NK-92 (cell line): ENCODE data around the gene INO80C.
"Not testable (repeated sequence)": the region's sequence is repeated elsewhere in the genome, so short reads cannot be mapped to it uniquely, and the experiment has no call there.

Experiments used
- DNase-seq: peaks from one replicate; lab custom pipeline; 2025; ENCODE audit not compliant: unreplicated experiment; lab: John Stamatoyannopoulos, UW

Gene INO80C

DNA sequence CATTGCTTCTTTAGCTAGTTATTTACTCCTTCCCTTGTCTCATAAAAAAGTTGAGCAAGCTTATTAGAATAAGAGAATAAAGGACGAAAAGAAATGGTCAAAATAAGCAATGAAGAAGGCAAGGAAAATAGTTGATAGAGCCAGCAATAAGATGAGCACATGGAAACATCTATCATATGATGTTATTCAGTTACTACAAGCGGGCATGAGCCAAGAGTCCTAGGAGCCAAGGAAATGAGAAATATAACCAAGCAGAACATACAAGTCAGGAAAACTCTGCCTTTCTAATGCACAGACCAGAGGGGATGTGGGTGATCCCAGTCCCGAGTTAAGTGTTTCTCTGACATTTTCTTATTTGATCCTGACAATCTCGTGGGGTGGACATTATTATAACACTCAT is 33.9 kb downstream of the INO80C start:
- DNase-seq: no peak

DNA sequence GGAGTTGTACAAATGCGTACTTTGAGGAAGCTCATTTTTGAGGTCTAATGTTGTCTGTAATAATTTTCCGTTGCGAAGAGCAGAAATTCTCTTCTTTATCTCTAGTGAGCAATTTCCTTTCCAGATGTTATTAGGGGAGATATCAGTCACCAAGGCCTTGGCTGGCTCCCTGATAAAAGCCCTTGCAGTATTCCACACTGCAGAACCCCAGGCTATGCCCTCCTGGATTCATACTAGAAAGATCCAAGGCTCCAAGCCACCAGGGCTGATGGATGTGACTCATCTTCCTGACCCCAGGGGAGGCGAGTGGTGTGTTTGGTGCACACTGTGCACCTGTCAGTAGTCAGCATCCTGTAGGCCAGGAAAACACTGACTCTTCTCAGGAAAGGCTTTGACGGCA is 34.7 kb downstream of the INO80C start:
- DNase-seq: no peak

DNA sequence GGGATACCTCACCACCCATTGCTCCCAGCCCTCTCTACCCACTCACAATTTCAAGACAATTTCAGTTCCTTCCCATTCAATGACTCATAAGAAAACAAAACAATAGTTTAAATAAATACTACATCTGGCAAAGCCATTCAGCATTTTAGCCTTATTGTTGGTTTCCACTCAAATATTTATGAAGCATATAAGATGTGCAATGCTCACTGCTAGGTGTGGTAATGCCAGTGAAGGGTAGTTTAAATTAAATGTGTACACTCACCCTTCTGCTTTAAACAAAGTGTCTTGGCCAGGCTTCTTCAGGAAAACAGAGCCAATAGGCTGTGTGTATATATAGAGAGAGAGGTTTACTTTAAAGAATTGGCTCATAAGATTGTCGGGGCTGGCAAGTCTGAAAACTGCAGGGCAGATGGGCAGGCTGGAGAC is 37.0 kb downstream of the INO80C start:
- DNase-seq: no peak

DNA sequence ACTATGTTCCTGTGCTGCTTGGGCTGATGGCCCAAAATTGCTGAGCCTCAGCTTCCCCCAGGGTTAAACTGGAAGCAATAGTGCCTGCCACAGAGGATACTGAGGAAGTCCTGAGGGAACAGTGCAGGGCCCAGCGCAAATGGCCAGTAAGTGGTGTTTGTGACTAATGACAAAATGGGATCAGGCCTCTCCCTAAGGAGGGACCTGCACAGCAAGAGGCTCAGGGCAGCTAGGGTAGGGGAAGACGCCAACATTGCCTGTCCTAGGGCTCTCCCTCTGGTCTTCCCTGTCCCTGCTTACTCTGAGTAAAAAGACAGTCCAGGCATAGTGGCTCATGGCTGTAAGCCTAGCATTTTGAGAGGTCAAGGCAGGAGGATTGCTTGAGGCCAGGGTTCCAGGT is 37.8 kb downstream of the INO80C start:
- DNase-seq: no peak

DNA sequence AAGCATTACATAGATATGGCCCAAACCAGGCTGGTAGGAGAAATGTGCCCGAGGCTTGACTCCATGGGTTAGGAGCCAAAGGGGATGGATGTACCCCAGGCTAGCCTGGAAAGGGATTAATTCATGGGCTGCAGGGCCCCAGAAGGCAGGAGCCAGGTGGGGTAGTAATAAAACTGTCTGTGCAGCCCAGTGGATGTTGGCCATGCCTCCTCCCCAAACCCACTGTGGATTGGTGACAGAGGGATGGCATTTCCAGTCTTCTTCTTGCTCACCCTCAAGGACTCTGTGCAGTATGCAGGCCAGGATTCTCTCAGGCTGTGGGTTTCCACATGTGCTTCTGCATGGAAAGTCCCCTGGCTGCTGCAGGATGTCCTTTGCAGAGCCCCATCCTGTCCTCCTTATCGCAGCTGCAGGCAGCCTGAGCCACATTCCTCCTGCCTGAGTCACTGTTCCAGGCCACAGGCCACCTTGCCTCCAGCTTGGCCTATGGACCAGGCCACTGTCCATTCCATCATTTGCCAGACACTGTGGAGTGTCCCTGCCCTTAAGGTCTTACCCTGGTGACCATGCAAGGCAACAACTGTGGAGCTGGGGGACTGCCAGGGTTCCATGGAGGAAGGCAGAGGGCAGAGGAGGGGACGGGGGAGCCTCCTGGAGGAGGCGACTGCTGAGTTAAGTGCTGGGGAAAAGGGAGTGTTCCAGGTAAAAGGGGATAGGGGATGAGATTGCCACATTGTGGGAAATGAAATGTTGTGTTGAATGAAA is 38.9 kb downstream of the INO80C start:
- no peak for DNase-seq

DNA sequence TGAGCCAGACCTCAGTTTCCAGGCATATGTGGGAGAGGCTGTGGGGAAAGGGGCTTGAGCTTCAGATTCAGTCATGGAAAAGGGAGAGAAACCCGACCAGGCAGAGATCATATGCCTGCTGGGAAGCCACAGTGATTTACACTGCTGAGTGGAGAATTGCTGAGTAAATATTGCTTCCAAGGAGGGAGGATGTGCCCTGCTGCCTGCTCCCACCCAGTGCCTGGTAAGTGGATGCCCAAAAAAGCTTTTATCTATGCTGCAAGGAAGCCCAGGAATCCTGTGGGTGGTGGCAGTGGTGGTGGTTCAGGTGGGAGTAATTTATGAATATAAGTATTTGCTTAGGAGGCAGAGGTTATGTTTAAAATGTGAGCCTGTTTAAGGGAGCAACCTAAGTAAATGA is 39.5 kb downstream of the INO80C start:
- no peak for DNase-seq

DNA sequence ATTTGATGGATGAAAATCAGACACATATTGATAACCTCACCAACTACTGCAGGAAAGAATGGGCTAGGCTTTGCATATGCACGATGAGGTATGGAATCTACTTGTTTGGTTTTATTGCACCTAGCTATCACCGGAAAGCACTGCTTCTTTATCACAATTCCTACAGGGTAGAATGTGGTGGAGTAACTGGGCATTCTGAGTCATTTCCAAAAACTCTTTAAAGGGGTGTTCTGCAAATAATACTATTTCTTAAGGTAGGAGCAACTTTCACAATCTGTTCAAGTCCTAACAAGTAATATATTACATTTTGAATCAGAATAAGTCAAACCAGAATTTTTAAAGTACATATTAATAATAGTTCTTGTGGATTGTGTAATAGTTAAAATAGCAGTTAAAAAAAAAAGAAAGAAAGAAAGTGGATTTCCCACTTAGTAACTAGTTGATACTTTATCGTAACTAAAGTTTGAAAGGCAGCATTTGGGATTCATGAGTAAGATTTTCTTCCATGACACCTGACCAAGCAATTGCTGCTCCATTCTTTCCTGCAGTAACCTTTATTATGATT is 40.5 kb downstream of the INO80C start:
- DNase-seq: no peak

DNA sequence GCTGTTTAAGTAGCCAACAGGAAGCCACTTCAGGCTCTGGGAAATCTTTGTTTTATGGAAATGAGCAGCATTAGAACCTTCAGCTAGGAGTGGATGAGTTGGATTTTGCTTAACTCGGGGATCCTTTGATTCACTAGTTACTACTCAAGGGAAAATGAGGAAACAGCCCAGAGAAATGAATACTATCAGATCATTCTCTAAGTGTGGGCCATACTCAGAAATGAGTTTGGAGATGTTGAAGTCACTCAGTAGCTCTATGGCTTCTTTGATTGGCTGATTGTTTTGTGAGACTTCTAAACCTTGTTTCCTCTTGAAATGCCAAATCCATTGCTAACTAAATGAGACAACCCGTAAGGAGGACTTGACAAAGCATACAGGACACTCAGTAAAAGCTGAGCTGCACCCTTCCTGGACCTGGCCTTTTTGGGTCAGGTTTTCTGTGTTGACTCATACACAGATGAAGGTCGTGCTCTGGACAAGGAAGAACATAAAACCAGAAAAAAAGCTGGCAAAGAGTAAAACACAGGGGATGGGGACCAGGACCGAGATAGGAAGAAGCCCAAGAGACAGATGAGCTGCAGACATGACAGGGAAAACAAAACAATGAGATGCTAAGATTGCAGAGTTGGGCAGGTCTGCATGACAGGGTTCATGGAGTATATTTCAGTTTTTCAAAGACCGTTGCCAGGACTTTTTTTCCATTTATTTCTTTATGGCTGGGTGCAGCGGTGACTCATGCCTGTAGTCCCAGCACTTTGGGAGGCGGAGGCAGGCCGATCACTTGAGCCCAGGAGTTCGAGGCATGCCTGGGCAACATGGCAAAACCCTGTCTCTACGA is 41.6 kb downstream of the INO80C start:
- no peak for DNase-seq

DNA sequence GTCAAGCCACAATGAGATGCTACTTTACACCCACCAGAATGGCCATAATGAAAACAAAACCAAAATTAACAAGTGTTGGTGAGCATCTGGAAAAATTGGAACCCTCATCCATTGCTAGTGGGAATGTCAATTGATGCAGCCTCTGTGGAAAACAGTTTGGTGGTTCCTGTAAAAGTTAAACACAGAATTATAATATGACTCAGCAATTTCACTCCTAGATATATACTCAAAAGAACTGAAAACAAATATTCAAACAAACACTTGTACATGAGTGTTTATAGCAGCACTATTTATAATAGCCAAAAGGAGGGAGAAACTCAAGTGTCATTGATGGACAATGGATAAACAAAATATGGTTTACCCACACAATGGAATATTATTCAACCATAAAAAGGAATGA is 43.0 kb downstream of the INO80C start:
- no peak for DNase-seq

DNA sequence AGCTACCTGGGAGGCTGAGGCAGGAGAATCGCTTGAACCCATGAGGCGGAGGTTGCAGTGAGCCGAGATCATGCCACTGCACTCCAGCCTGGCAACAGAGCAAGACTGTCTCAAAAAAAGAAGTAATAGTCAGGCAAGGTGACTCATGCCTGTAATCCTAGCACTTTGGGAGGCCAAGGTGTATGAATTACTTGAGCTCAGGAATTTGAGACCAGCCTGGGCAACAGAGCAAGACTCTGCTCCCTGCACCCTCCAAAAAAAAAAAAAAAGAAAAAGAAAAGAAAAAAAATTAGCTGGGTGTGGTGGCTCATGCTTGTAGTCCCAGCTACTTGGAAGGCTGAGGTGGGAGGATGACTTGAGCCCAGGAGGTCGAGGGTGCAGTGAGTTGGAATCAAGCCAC is 44.7 kb downstream of the INO80C start:
- DNase-seq: not testable (repeated sequence)

DNA sequence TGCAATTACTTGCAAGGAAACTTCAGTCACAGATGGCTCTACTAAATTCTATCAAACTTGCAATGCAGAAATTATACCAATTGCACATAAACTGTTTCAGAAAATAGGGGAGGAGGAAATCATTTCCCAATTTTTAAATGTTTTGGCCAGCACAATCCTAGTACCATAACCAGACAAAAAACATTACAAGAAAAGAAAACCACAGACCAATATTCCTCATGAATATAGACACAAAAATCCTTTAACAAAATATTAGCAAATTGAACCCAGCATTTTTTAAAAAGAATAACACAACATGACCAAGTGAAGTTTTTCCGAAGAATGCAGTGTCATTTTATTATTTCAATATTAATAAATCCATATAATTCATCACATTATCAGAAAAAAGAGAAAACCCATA is 45.8 kb downstream of the INO80C start:
- no peak for DNase-seq

DNA sequence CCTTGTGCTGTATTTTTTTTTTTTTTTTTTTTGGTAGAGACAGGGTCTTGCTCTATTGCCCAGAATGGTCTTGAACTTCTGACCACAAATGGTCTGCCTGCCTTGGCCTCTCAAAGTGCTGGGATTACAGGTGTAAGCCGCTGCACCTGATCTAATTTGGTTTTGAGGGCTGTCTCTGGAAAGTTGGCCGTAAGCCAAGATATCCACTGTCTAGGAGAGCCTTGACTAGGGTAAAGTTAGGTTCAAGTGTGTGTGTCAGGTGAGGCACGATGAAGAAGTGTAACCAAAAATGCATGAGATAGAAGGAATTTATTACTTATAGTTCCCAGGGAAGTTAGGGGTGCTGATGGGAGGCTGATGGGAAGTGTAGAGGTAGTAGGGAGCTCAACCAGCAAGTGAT is 46.7 kb downstream of the INO80C start:
- DNase-seq: no peak

DNA sequence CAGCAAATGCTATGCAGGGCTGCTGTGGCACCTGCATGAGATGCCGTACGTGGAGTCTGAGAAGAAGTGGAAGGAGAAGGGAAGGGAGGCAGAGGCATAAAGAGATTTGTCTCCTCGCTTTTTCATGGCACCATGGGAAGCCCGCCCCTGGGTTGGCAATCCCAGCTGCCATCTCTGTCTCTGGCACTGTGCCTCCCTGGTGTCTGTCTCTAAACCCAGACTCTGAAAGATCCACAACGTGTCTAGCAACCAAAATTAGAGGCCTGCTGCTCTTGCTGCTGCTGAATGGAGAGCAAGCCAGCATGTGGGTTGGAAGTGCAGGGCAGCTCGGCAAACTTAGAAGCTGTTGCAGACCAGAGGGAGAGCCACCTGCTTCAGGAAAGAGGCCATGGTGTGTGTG is 53.1 kb downstream of the INO80C start:
- no peak for DNase-seq

DNA sequence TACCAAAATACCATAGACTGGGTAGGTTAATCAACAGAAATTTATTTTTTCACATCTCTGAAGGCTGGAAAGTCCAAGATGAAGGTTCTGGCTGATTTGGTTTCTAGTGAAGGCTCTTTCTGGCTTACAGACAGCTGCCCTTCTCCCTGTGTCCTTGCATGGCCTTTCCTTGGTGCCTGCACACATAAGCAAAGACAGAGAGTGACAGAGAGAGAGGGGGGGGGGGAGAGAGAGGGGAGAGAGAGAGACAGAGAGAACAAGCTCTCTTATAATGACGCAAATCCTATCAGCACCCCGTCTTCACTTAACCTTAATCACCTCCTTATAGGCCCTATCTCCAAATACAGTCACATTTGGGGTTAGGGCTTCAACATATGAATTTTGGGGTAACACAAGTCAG is 53.9 kb downstream of the INO80C start:
- DNase-seq: no peak

DNA sequence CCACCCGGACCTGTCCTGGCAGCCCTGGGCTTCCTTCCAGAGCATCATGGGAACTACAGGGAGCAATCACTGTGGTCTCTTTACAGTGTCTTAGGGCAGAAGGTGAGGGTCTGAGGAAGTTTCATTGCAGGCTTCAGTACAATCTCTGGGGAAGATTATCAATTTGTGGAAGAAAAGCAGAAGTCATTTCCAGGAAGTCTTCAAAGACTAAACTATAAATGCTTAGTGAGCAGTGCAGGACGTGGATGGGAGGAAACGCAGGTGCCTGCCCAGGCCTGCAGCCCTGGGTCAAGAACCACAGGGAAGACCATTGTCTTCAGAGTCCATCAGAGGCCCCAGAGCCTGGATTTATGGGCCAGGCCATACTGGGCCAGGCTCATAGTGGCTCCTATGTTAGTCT is 54.3 kb downstream of the INO80C start:
- no peak for DNase-seq

DNA sequence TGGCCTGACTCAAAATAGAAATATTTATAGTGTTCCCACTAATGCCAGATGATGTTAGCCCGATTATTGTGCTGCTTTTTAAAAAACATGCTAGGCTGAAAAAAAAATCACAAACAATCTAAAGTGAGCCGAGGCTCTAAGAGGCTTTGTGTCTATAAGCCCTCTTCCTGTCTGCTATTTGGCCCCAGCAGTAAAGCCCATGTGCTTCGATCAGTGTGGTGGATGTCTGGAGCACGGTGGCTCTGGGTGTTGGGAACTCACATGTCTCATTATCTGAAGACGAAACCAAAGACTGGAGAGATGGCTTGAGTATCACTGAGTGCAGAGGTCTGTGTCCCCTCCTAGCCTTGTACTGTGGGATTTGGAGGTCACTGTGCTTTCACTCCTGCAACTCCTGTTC is 55.1 kb downstream of the INO80C start:
- no peak for DNase-seq

DNA sequence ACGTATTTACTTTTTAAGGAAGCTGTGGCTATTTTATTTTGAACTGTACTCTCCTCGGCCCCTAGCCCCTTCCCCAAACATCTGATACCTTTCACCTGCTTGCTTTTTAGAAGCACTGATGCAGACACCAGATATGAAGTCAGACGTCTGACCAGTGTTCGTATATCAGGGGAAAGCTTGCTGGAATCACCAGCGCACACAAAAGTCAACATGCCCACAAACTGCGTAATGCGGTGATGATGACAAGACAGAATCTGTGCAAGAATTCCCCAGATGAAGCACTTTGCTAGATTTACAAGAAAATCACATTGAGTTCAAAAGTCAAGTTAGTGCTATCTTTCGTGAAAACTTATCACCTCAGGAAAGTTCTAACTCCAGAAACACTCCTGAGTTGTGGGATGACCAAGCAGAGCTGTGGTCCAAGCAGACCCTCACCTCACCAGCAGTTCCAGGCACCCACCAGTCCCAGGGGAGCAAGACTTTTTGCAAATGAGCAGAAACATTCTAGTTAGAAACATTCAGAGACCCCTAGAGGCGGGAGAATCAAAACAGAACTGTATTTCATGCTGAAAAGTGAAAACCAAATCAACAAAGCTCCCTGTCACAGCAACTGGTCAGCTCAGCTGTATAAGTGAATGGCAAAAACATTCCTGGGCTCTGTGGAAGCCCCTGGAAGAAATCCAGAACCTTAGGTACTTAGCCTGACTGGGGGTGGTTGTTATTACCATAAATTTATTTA is 55.7 kb downstream of the INO80C start:
- no peak for DNase-seq

DNA sequence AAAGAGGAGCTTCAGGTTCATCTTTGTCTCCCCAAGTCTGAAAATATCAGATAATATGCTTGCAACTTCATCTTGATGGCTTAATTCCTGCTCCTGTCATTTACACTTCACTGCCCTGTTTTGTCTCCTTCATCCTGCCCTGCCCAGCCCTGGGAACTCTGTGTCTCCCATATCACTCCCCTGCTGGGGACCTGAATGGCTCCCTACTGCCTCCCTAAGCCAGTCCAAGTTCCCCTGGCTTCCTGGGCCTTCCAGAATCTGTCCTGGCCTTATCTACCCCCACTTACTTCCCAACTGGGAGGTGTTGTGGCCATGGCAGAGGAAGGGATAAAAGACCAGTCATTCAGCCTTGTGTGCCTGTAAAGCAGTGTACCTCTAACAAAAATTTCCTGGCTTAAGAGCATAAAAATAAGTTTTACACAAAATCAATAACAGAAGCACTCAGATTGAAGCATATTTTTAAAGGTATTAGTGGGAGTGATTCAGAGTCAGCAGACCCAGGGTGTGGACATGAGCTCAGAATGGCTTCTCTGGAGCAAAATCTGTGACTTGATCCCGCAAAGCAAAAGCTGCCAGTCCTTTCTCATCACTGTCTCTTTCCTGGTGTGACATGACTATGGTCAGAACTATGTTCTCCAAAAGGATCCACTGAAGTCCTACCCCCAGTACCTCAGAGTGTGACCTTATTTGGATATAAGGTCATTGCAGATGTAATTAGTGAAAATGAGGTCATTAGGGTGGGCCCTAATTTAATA is 59.1 kb downstream of the INO80C start:
- DNase-seq: no peak

DNA sequence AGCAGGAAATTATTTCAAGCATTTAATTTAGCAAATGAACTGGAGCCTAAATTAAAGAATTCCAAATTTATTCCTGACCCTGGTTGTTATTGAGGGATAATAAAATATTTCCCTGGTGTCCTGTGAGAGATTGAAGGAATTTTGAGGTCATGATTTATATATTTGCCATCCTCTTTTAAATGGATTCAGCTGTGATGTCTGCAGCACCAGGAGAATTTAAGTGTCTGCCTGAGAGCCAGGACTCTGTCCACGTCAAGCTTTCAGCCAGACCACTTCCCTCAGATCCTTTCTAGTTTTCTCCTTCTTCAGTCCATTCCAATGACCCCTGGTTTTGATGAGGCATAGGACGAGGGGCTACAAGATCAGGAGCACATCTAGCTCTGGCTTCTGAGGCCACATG is 59.9 kb downstream of the INO80C start:
- DNase-seq: no peak

DNA sequence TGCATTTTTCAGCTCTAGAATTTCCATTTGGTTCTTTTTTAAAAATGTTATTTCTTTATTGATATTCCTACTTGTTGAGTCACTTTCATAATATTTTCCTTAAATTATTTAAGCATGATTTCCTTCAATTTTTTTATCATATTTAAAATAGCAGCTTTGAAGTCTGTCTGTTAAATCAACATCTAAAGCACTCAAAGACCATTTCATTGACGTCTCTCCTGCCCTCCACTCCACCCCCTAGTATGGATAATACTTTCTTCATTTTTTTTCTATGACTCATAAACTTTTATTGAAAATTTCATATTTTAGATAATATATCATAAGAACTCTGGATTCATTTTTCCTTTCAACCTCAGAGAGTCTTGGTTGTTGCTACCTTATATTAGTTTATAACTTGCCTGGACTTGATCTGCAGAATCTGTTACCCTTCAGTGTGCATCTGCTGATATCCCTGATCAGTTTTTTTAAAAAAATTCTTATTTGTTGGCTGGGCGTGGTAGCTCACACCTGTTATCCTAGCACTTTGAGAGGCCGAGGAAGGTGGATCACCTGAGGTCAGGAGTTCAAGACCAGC is 61.6 kb downstream of the INO80C start:
- no peak for DNase-seq
